H7 (cell line): Measurements from ENCODE around the gene RPRML. TPM values are rescaled to one million over a fixed set of nuclear protein-coding genes. Genes with fewer than 3 reads are reported as not detected.

Source experiments
- DNase-seq: peaks from one replicate; pipeline ENCODE4 v3.0.0; 2012
- H3K27me3 ChIP-seq: 2 replicates; pipeline ENCODE4 v1.6.0; 2011; ENCODE audit warnings: mild to moderate bottlenecking, low read length; ENCODE audit not compliant: control insufficient read depth, insufficient read depth
- H3K36me3 ChIP-seq: replicated peaks from 2 replicates; pipeline ENCODE4 v1.5.1; 2011; ENCODE audit warnings: low read length; ENCODE audit not compliant: control insufficient read depth, insufficient read depth
- H3K4me3 ChIP-seq: 2 replicates; pipeline ENCODE4 v1.5.1; 2011; ENCODE audit warnings: low read depth, mild to moderate bottlenecking, control low read depth, low read length, moderate library complexity; ENCODE audit not compliant: insufficient read depth
- total RNA-seq: library from RNA; depleted of rRNA; stranded (reverse); fragments of >200 nt; shearing (Covaris generic); gene quantifications from 2 replicates; pipeline ENCODE4 v1.2.3, GENCODE V29; 2014; rRNA removed

The RPRML gene
- total RNA-seq, 1 experiment from 2014 or later: 1.8 TPM

DNA sequence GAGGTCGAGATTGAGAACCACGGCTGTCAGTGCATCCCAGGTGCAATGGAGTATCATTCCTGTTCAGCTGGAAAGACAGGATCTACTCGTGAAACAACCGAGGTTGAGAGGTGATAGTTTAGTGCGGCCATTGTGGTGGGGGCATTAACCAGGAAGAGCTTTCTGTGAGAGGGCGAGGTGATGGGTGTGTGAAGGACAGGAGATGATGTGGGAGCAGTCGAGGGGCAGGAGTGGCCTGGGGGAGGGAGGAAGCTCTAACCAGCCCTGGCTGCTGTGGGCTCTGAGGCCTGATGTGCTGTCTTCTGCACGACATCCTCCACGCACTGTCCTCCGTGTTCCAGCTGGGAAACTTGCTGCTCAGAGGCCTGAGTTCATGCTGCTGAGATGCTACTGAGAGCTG is 34.1 kb downstream of the RPRML start:
- H3K4me3 ChIP-seq: no peak overlapping the region
- no peak for DNase-seq
- H3K36me3 ChIP-seq: no peaks in the 10 kb centered on the region; the same call in 1 of the 2 replicates
- H3K27me3 ChIP-seq: no peaks in the 10 kb centered on the region; the same call in 1 of the 2 replicates

- H3K4me3 ChIP-seq: no peak overlapping the region
- peaks cover 10% of the 10 kb centered on the region for H3K36me3 ChIP-seq
- H3K27me3 ChIP-seq: no peaks in the 10 kb centered on the region; the same call in 1 of the 2 replicates
- DNase-seq: peak; percentile 77
Observed at GRCh38 chr17:46943501-46944393, 35.3 kb downstream of the RPRML start.

- H3K4me3 ChIP-seq: no peak overlapping the region
- no peak for DNase-seq
- no peaks in the 10 kb centered on the region; the same call in 1 of the 2 replicates for H3K27me3 ChIP-seq
- peaks cover 14% of the 10 kb centered on the region for H3K36me3 ChIP-seq
Observed at GRCh38 chr17:46943218-46943500, 35.9 kb downstream of the RPRML start.

GRCh38 chr17:46942441-46943217 is 36.4 kb downstream of the RPRML start:
- no peak overlapping the region for H3K4me3 ChIP-seq
- H3K27me3 ChIP-seq: no peaks in the 10 kb centered on the region; the same call in 1 of the 2 replicates
- peak; percentile 87 for DNase-seq
- H3K36me3 ChIP-seq: peaks cover 17% of the 10 kb centered on the region

DNA sequence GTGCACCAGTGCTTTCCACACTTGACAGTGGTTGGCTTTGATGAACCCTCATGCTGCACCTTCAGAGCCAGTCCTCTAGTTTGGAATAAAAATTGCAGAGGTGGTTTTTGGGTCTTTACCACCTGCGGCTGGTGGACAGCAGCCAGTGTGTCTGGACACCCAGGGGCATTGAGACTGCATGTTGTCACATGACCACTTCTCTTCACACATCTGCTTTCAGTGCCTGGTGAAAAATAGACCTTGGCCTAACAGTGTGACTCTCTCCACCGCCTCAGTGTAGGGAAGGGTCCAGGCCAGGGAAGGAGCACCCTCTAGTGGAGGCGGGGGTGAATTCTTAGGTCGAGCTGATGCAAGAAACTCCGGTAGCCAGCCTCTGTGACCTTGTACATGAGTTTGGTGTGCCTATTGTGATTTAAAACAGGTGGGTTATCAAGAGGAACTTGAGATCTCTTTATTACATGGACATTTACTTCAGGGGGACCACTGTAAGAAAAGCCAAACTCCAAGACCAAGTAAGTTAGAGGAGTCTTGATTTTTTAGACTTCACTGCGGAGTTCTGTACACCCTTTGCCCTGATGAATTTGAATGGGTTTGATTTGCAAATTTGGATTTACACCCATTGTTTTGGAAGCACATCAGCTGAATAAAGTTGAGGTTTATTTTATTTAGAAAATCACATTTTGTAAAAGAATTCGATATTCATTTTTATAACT is 38.2 kb downstream of the RPRML start:
- peak; percentile 85 for DNase-seq
- Histone ChIP-seq H3K4me3 (no peak overlapping the region), H3K27me3 (no peaks in the 10 kb centered on the region), H3K36me3 (peaks cover 27% of the 10 kb centered on the region)

GRCh38 chr17:46935658-46936266 is 43.3 kb downstream of the RPRML start:
- H3K27me3 ChIP-seq: no peaks in the 10 kb centered on the region
- no peak overlapping the region for H3K4me3 ChIP-seq
- peaks cover 64% of the 10 kb centered on the region for H3K36me3 ChIP-seq
- DNase-seq: no peak

DNA sequence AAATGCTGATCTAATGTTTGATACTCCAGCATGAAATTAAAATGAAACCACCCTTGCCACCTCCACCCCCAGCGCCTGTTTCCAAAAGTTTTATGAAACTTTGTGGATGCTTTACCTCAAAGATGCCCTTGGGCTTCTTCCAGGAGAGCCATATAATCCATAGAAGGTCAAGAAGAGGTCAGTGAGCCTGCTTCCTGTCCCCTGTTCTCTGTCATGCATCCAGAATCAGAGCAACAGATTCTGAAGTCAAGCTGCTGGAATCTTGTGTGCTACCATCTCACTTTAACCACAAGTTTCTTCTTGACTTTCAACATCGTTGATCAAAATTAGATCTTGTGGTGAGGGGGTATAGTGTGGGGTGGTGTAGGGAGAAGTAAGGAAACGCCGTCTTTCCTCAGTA is 47.5 kb downstream of the RPRML start:
- DNase-seq: no peak
- Histone ChIP-seq H3K27me3 (no peaks in the 10 kb centered on the region), H3K4me3 (no peak overlapping the region), H3K36me3 (peaks cover 49% of the 10 kb centered on the region)

DNA sequence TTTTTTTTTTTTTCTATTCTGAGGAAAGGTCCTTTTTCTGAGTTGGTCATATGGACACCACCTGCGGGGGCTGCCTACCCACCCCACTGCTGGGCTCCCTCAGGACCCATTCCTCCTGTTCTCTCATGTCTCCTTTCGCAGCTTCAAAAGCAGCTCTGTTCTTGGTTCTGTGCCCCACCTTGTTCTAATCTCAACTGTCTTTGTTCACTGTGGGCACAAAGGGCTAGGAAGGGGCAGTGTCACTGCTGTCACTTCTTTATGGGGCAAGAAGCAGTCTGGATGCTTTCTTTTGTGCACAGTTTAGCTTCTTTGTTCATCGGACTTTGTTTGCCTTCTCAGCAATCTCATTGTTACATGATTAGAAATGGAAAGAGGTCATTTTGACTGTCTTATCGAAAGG is 49.0 kb downstream of the RPRML start:
- Histone ChIP-seq H3K36me3 (peaks cover 38% of the 10 kb centered on the region), H3K4me3 (no peak overlapping the region), H3K27me3 (no peaks in the 10 kb centered on the region)
- DNase-seq: no peak

DNA sequence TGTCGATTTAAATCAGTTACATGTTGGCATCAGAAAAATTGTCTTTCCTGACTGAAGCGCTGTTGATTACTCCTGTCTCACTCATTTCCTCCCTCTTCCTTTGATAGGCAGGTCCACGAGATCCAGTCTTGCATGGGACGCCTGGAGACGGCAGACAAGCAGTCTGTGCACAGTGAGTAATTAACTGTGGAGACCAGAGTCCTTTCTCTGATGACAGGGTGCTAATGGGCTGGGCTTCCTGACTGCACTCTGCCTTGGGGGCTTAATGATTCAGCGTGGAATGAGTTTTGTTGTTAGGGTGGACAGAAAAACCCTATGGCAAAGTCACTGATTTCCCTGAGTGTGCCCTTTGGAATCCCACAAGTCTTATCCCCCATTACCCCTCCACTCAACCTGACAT is 49.6 kb downstream of the RPRML start:
- Histone ChIP-seq H3K36me3 (peaks cover 33% of the 10 kb centered on the region), H3K27me3 (no peaks in the 10 kb centered on the region), H3K4me3 (no peak overlapping the region)
- no peak for DNase-seq

- Histone ChIP-seq H3K36me3 (peaks cover 27% of the 10 kb centered on the region), H3K27me3 (no peaks in the 10 kb centered on the region), H3K4me3 (no peak overlapping the region)
- no peak for DNase-seq
Observed at GRCh38 chr17:46928467-46929261, 50.4 kb downstream of the RPRML start.

Other genes starting within 250 kb of the RPRML start
- gene WNT3, start 160.6 kb downstream of the RPRML start, total RNA-seq: 29.9 and 31.9 TPM in 2 replicates
- gene WNT9B, start 127.7 kb downstream of the RPRML start, total RNA-seq: 0.48 and 0.83 TPM in 2 replicates
- gene GOSR2, start 56.1 kb downstream of the RPRML start, total RNA-seq: 23.2 and 25.9 TPM in 2 replicates
- gene CDC27, start 210.0 kb upstream of the RPRML start, total RNA-seq: 45.9 and 67.7 TPM in 2 replicates
- gene MYL4, start 230.1 kb upstream of the RPRML start, total RNA-seq: not detected in 2 replicates